Upper lobe of left lung (tissue), 6 donors: ENCODE results near the gene CTCF. TPM values are rescaled to one million over a fixed set of nuclear protein-coding genes. Genes with fewer than 3 reads are reported as not detected.

Source experiments
- ATAC-seq, 2 donors: fragments of 200-7000 bp; cut with Tn5 transposase; one replicate each; pipeline ENCODE4 v1.9.1; 2022; ENCODE audit warnings: mild to moderate bottlenecking in 2 of 2, moderate library complexity in 2 of 2; ENCODE audit not compliant: low FRiP score in 2 of 2
- DNase-seq, 2 donors: peaks; one replicate each; pipeline ENCODE4 v3.0.0-alpha.2; 2019 to 2020
- H3K27ac ChIP-seq, 4 donors: fragments of 200-600 bp; sonication (generic); one replicate each; pipeline ENCODE4 v1.5.1; 2016 to 2019
- H3K27me3 ChIP-seq, 4 donors: fragments of 200-600 bp; sonication (generic); one replicate each; pipeline ENCODE4 v1.5.1; 2017 to 2019
- H3K36me3 ChIP-seq, 4 donors: fragments of 200-600 bp; sonication (generic); one replicate each; pipeline ENCODE4 v1.5.1; 2016 to 2019
- H3K4me1 ChIP-seq, 4 donors: fragments of 200-600 bp; sonication (generic); one replicate each; pipeline ENCODE4 v1.5.1; 2018 to 2019
- H3K4me3 ChIP-seq, 4 donors: fragments of 200-600 bp; sonication (generic); one replicate each; pipeline ENCODE4 v1.5.1; 2017 to 2019; ENCODE audit warnings: mild to moderate bottlenecking in 2 of 4, moderate library complexity in 1 of 4
- H3K9me3 ChIP-seq, 4 donors: fragments of 200-600 bp; sonication (generic); one replicate each; pipeline ENCODE4 v1.5.1; 2018 to 2019
- CTCF ChIP-seq, 6 experiments: fragments of 450-650 bp in 4 of 6; fragments of 200-600 bp in 2 of 6; sonication (generic) in 2 of 6; IDR thresholded peaks; one replicate each; pipeline ENCODE4 v1.5.1; 2016 to 2019; ENCODE audit warnings: antibody characterized with exemption in 6 of 6
- EP300 ChIP-seq, 4 donors: sonication (generic); formaldehyde crosslinking; IDR thresholded peaks; one replicate each; pipeline ENCODE4 v1.5.1; 2017; ENCODE audit warnings: antibody characterized with exemption in 4 of 4, control low read depth in 2 of 4
- POLR2A ChIP-seq, 4 donors: fragments of 450-650 bp; IDR thresholded peaks; one replicate each; pipeline ENCODE4 v1.5.1; 2016 to 2017; ENCODE audit warnings: antibody characterized with exemption in 4 of 4, mild to moderate bottlenecking in 2 of 4
- POLR2AphosphoS5 ChIP-seq, 2 donors: sonication (generic); formaldehyde crosslinking; IDR thresholded peaks; one replicate each; pipeline ENCODE4 v1.5.1; 2017; ENCODE audit warnings: antibody characterized with exemption in 2 of 2
- WGBS, 2 donors: methylation state at CpG; one replicate each; pipeline ENCODE4 v1.1.5; 2017 to 2018; 5-methylcytosine and 5-hydroxymethylcytosine counted together
- total RNA-seq, 6 donors: library from RNA; depleted of rRNA in 4 of 6; stranded (reverse); fragments of >200 nt in 4 of 6; gene quantifications; one replicate each; pipeline versions ENCODE4 v1.1.0 to v1.2.1, GENCODE V29; 2016 to 2021
- donor health status: DM: no; HTN: no; CAD: no; lungs with moderate emphysema.
- donor health status: DM: no; HTN: yes; CAD: no; lungs with severe emphysema.

The CTCF gene
- total RNA-seq, 6 donors from 2014 or later: 29.7 to 42.6 (median 34.2) TPM

GRCh38 chr16:67650023-67650422 is 87.7 kb downstream of the CTCF start:
- H3K4me3 ChIP-seq: no peak overlapping the region
- ATAC-seq (no peak), DNase-seq (no peak)
- H3K9me3 ChIP-seq: no peaks in the 10 kb centered on the region
- WGBS, 2 donors: 86 to 89% methylated on average over 8 of the region's 8 CpGs
- H3K27ac ChIP-seq: no peak overlapping the region
- no peaks in the 10 kb centered on the region for H3K36me3 ChIP-seq
- peaks cover 0 to 26% (median 13%) of the 10 kb centered on the region in 4 donors for H3K27me3 ChIP-seq
- TF ChIP-seq EP300 (IDR thresholded peaks at IDR 0.05): no peak
- TF ChIP-seq POLR2A (IDR thresholded peaks at IDR 0.05): no peak
- no peak for TF ChIP-seq CTCF (IDR thresholded peaks at IDR 0.05)
- no peak for TF ChIP-seq POLR2AphosphoS5 (IDR thresholded peaks at IDR 0.05)
- peaks cover 15 to 21% (median 17%) of the 10 kb centered on the region in 4 donors for H3K4me1 ChIP-seq

DNA sequence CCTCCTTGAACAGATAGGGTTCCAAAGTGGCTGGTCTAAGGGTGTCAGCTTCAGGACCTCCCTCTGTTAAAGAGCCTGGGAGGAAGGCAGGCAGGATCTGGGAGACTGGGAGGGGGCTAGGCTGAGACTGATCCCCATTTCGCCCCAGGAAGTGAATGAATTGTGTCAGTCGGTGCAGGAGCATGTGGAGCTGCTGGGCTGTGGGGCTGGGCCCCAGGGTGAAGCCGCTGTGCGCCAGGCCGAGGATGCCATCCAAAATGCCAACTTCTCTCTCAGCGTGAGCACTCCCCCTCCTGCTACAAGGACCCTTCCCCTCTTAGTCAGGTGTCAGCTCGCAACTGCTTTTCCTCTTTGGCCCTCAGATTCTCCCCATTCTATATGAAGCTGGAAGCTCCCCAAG is 88.7 kb downstream of the CTCF start:
- ATAC-seq (no peak), DNase-seq (no peak)
- H3K4me1 ChIP-seq: peaks cover 10 to 15% (median 14%) of the 10 kb centered on the region in 4 donors
- H3K27ac ChIP-seq: no peak overlapping the region
- peaks cover 0 to 24% (median 11%) of the 10 kb centered on the region in 4 donors for H3K27me3 ChIP-seq
- no peaks in the 10 kb centered on the region for H3K9me3 ChIP-seq
- TF ChIP-seq POLR2A (IDR thresholded peaks at IDR 0.05): no peak
- TF ChIP-seq CTCF (IDR thresholded peaks at IDR 0.05): no peak
- no peak for TF ChIP-seq POLR2AphosphoS5 (IDR thresholded peaks at IDR 0.05)
- no peak for TF ChIP-seq EP300 (IDR thresholded peaks at IDR 0.05)
- WGBS, 2 donors: 86 to 89% methylated on average over 3 to 7 of the region's 7 CpGs
- no peak overlapping the region for H3K4me3 ChIP-seq
- H3K36me3 ChIP-seq: no peaks in the 10 kb centered on the region

- H3K27me3 ChIP-seq: peaks cover 0 to 24% (median 11%) of the 10 kb centered on the region in 4 donors
Observed at GRCh38 chr16:67651847-67652246, 89.5 kb downstream of the CTCF start.

DNA sequence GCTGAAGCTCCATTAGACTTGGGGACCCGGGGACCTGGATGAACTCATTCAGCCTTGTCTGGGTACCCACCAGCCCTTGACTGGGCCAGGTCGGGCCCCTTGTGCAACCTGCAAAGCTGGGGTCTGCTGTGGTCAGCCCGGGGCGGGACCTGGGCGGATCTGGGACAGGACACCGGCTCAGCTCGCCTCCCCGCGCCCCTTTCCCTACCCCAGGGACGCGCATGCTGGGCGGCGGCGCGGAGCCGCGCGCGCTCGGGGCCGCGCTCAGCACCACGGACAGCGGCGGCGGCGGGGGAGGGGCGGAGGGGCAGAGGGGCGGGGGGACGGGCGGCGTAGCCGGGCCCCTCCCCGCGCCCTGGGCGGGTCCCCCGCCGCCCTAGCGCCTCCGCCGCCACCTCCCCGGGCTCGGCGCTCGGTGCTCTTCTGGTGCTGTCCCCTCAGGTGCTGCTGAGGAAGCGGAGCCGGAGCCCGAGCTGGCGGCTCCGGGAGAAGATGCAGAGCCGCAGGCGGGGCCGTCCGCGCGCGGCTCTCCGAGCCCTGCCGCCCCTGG is 90.3 kb downstream of the CTCF start:
- no peaks in the 10 kb centered on the region for H3K9me3 ChIP-seq
- ATAC-seq: peak in 1 of 2 donors; percentile 47

More at GRCh38 chr16:67651847-67652246, 89.5 kb downstream of the CTCF start:
- Histone ChIP-seq H3K36me3 (peaks cover 0 to 4% (median under 1%) of the 10 kb centered on the region in 4 donors), H3K9me3 (no peaks in the 10 kb centered on the region), H3K4me3 (no peak overlapping the region), H3K27ac (no peak overlapping the region), H3K4me1 (peaks cover 10 to 15% (median 14%) of the 10 kb centered on the region in 4 donors)
- no peak for ATAC-seq
- TF ChIP-seq EP300 (IDR thresholded peaks at IDR 0.05) (no peak), CTCF (IDR thresholded peaks at IDR 0.05) (no peak), POLR2A (IDR thresholded peaks at IDR 0.05) (no peak)
- 97% methylated on average over 4 of the region's 4 CpGs; no CpG with 5 or more reads in 1 of the 2 donors for WGBS, 2 donors
- DNase-seq: no peak

More for the DNA sequence above, 90.3 kb downstream of the CTCF start:
- peak in 1 of 2 donors; percentile 87 for DNase-seq
- no peak overlapping the region for H3K27ac ChIP-seq
- WGBS, 2 donors: 50 to 55% methylated on average over 8 to 43 of the region's 59 CpGs
- no peak for TF ChIP-seq POLR2A (IDR thresholded peaks at IDR 0.05)
- TF ChIP-seq EP300 (IDR thresholded peaks at IDR 0.05): no peak
- TF ChIP-seq POLR2AphosphoS5 (IDR thresholded peaks at IDR 0.05): no peak
- TF ChIP-seq CTCF (IDR thresholded peaks at IDR 0.05): no peak
- peaks cover 0 to 24% (median 11%) of the 10 kb centered on the region in 4 donors for H3K27me3 ChIP-seq
- peak overlapping the region in 3 of 4 donors; percentile 38 to 44 (median 39) for H3K4me3 ChIP-seq
- H3K36me3 ChIP-seq: peaks cover 0 to 10% (median 7%) of the 10 kb centered on the region in 4 donors
- peaks cover 10 to 15% (median 14%) of the 10 kb centered on the region in 4 donors for H3K4me1 ChIP-seq
